DMS114 treated with DMSO at 0.1 percent for 48 hours (cell line): ENCODE measurements around the gene ANTXR2.

Experiments
- DNase-seq: peaks from one replicate; lab custom pipeline; 2025; ENCODE audit not compliant: unreplicated experiment; lab: John Stamatoyannopoulos, UW

ANTXR2 gene

GRCh38 chr4:80070880-80071603 lies 2.0 kb downstream of the ANTXR2 start:
- DNase-seq, result no peak

- DNase-seq, result no peak
These were observed 2.9 kb downstream of the ANTXR2 start for GRCh38 chr4:80069837-80070731.

GRCh38 chr4:80069108-80069836 lies 3.8 kb downstream of the ANTXR2 start:
- DNase-seq, result no peak

GRCh38 chr4:80065601-80066000 lies 7.4 kb downstream of the ANTXR2 start:
- no peak for DNase-seq

- DNase-seq, result no peak
These were observed 10.5 kb downstream of the ANTXR2 start for GRCh38 chr4:80062527-80062926.

- no peak for DNase-seq
These were observed 12.2 kb downstream of the ANTXR2 start for GRCh38 chr4:80060804-80061203.

- DNase-seq, result no peak
These were observed 14.3 kb downstream of the ANTXR2 start for GRCh38 chr4:80058740-80059139.

GRCh38 chr4:80054375-80054774 lies 18.7 kb downstream of the ANTXR2 start:
- no peak for DNase-seq

- DNase-seq, result no peak
These were observed 19.7 kb downstream of the ANTXR2 start for GRCh38 chr4:80053140-80053910.

- DNase-seq, result no peak
These were observed 23.1 kb downstream of the ANTXR2 start for GRCh38 chr4:80049813-80050534.

- no peak for DNase-seq
These were observed 23.6 kb downstream of the ANTXR2 start for GRCh38 chr4:80049402-80049801.

- DNase-seq, result no peak
These were observed 27.2 kb downstream of the ANTXR2 start for GRCh38 chr4:80045786-80046185.

GRCh38 chr4:80043541-80043940 lies 29.5 kb downstream of the ANTXR2 start:
- no peak for DNase-seq

- DNase-seq, result no peak
These were observed 30.2 kb downstream of the ANTXR2 start for GRCh38 chr4:80042821-80043220.

GRCh38 chr4:80037864-80038263 lies 35.2 kb downstream of the ANTXR2 start:
- no peak for DNase-seq

- no peak for DNase-seq
These were observed 35.9 kb downstream of the ANTXR2 start for GRCh38 chr4:80036949-80037685.

GRCh38 chr4:80036306-80036705 lies 36.7 kb downstream of the ANTXR2 start:
- no peak for DNase-seq

- no peak for DNase-seq
These were observed 37.7 kb downstream of the ANTXR2 start for GRCh38 chr4:80035336-80035735.

GRCh38 chr4:80033581-80033980 lies 39.4 kb downstream of the ANTXR2 start:
- DNase-seq, result no peak
